Osteoblast (primary cell): ENCODE measurements around the gene PTPMT1. TPM values are rescaled to one million over a fixed set of nuclear protein-coding genes. Genes with fewer than 3 reads are reported as not detected.
A peak's percentile ranks its signal among the peaks of the same experiment; 100 is the strongest.
"Not testable (repeated sequence)": the region's sequence is repeated elsewhere in the genome, so short reads cannot be mapped to it uniquely, and the experiment has no call there.

ENCODE experiments used
- DNase-seq: peaks from one replicate; pipeline ENCODE4 v3.0.0; 2011; ENCODE audit warnings: low spot score, mixed read lengths; ENCODE audit not compliant: insufficient read length; ENCODE audit errors: missing footprints
- H2AFZ ChIP-seq: 2 replicates; pipeline ENCODE4 v1.6.0; 2011; ENCODE audit warnings: mild to moderate bottlenecking, low read length
- H3K27ac ChIP-seq: 2 replicates; pipeline ENCODE4 v1.5.1; 2011; ENCODE audit warnings: mild to moderate bottlenecking, low read depth, low read length, moderate library complexity
- H3K27me3 ChIP-seq: 2 replicates; pipeline ENCODE4 v1.6.0; 2012; ENCODE audit warnings: mild to moderate bottlenecking, control low read depth, inconsistent platforms, low read length, moderate library complexity; ENCODE audit not compliant: insufficient read depth
- H3K36me3 ChIP-seq: 2 replicates; pipeline ENCODE4 v1.5.1; 2011; ENCODE audit warnings: mild to moderate bottlenecking, low read length, control low read depth, moderate library complexity; ENCODE audit not compliant: insufficient read depth
- H3K4me1 ChIP-seq: 2 replicates; pipeline ENCODE4 v1.5.1; 2011; ENCODE audit warnings: mild to moderate bottlenecking, low read length, control low read depth, moderate library complexity; ENCODE audit not compliant: insufficient read depth
- H3K4me2 ChIP-seq: 2 replicates; pipeline ENCODE4 v1.6.0; 2011; ENCODE audit warnings: mild to moderate bottlenecking, low read length; ENCODE audit not compliant: insufficient read depth
- H3K4me3 ChIP-seq: fragments of 200-600 bp; sonication (generic); 3 replicates; pipeline ENCODE4 v1.5.1; 2012; ENCODE audit warnings: mild to moderate bottlenecking, low read length, inconsistent platforms; ENCODE audit not compliant: insufficient read depth
- H3K79me2 ChIP-seq: 2 replicates; pipeline ENCODE4 v1.6.0; 2012; ENCODE audit warnings: mild to moderate bottlenecking, low read length, control low read depth, inconsistent platforms; ENCODE audit not compliant: insufficient read depth
- H3K9me3 ChIP-seq: 2 replicates; pipeline ENCODE4 v1.5.1; 2011; ENCODE audit warnings: low read depth, low read length, control low read depth
- H4K20me1 ChIP-seq: 2 replicates; pipeline ENCODE4 v1.6.0; 2012; ENCODE audit warnings: mild to moderate bottlenecking, low read length, control low read depth; ENCODE audit not compliant: insufficient read depth
- CTCF ChIP-seq: IDR thresholded peaks from 2 replicates; pipeline ENCODE4 v1.5.1; 2011; ENCODE audit warnings: mild to moderate bottlenecking, low read depth, low read length, moderate library complexity; ENCODE audit errors: extremely low read depth
- total RNA-seq: library from RNA; depleted of rRNA; stranded (reverse); fragments of >200 nt; gene quantifications from 2 replicates; pipeline ENCODE4 v1.2.3, GENCODE V29; 2012

The PTPMT1 gene
- total RNA-seq, 1 donor: 80.7 TPM

GRCh38 chr11:47538741-47539565 lies 26.4 kb upstream of the PTPMT1 start:
- Histone ChIP-seq H3K27ac (peak overlapping the region; percentile 53), H4K20me1 (peaks cover 67% of the 10 kb centered on the region)

GRCh38 chr11:47539681-47540039 lies 25.7 kb upstream of the PTPMT1 start:
- Histone ChIP-seq H3K4me1 (peaks cover 30% of the 10 kb centered on the region), H4K20me1 (peaks cover 70% of the 10 kb centered on the region), H3K4me3 (no peak overlapping the region), H3K9me3 (no peaks in the 10 kb centered on the region), H2AFZ (no peak overlapping the region), H3K4me2 (peak overlapping the region; percentile 74), H3K79me2 (peaks cover 97% of the 10 kb centered on the region), H3K36me3 (peaks cover 4% of the 10 kb centered on the region), H3K27me3 (no peaks in the 10 kb centered on the region), H3K27ac (peak overlapping the region; percentile 53)
- DNase-seq: no peak
- TF ChIP-seq CTCF: no peak

More at GRCh38 chr11:47538741-47539565, 26.4 kb upstream of the PTPMT1 start:
- Histone ChIP-seq H3K79me2 (peaks cover 97% of the 10 kb centered on the region), H3K27me3 (no peaks in the 10 kb centered on the region), H3K4me2 (no peak overlapping the region), H2AFZ (no peak overlapping the region), H3K9me3 (no peaks in the 10 kb centered on the region), H3K4me1 (peaks cover 37% of the 10 kb centered on the region), H3K36me3 (peaks cover 4% of the 10 kb centered on the region), H3K4me3 (no peak overlapping the region)
- no peak for DNase-seq
- TF ChIP-seq CTCF: no peak

- H3K79me2 ChIP-seq: peaks cover 95% of the 10 kb centered on the region
- peaks cover 3% of the 10 kb centered on the region for H3K36me3 ChIP-seq
- H4K20me1 ChIP-seq: peaks cover 67% of the 10 kb centered on the region
- H3K27me3 ChIP-seq: no peaks in the 10 kb centered on the region
- no peak for DNase-seq
- H3K4me1 ChIP-seq: peaks cover 27% of the 10 kb centered on the region
- H3K27ac ChIP-seq: peak overlapping the region; percentile 53
- no peak for TF ChIP-seq CTCF
- no peak overlapping the region for H2AFZ ChIP-seq
- H3K4me2 ChIP-seq: peak overlapping the region; percentile 52
- H3K9me3 ChIP-seq: no peaks in the 10 kb centered on the region
- H3K4me3 ChIP-seq: no peak overlapping the region
Observed at GRCh38 chr11:47541070-47541469, 24.3 kb upstream of the PTPMT1 start.

- no peak for DNase-seq
- H3K27me3 ChIP-seq: no peaks in the 10 kb centered on the region
- H4K20me1 ChIP-seq: peaks cover 73% of the 10 kb centered on the region
- H3K36me3 ChIP-seq: peaks cover 3% of the 10 kb centered on the region
- H2AFZ ChIP-seq: no peak overlapping the region
- H3K4me2 ChIP-seq: no peak overlapping the region
- no peak for TF ChIP-seq CTCF
- no peak overlapping the region for H3K4me3 ChIP-seq
- H3K9me3 ChIP-seq: no peaks in the 10 kb centered on the region
- no peak overlapping the region for H3K27ac ChIP-seq
- H3K79me2 ChIP-seq: peaks cover 96% of the 10 kb centered on the region
- H3K4me1 ChIP-seq: peaks cover 16% of the 10 kb centered on the region
Observed at GRCh38 chr11:47545298-47545697, 20.1 kb upstream of the PTPMT1 start.

GRCh38 chr11:47546274-47546673 lies 19.1 kb upstream of the PTPMT1 start:
- H3K4me1 ChIP-seq: peaks cover 15% of the 10 kb centered on the region
- not testable (repeated sequence) for H3K27ac ChIP-seq, H3K36me3 ChIP-seq, H3K4me2 ChIP-seq, H3K27me3 ChIP-seq, H2AFZ ChIP-seq, DNase-seq, H3K4me3 ChIP-seq, H3K9me3 ChIP-seq
- H3K79me2 ChIP-seq: peaks cover 98% of the 10 kb centered on the region
- H4K20me1 ChIP-seq: peaks cover 72% of the 10 kb centered on the region
